T-helper 1 cell treated with Interleukin-12 subunit alpha and Interleukin-12 subunit beta and Interleukin-4 antibody, amounts not matched to agents 30 μg/mL and 1 μg/mL, for 36 hours (primary cell): ENCODE measurements around the gene NBEA.
"Not testable (repeated sequence)": the region's sequence is repeated elsewhere in the genome, so short reads cannot be mapped to it uniquely, and the experiment has no call there.

Experiments used
- H3K27ac Mint-ChIP-seq: one replicate; pipeline ENCODE4 v1.8.0; 2021; ENCODE audit warnings: mild to moderate bottlenecking, mixed read lengths
- H3K27me3 Mint-ChIP-seq: one replicate; pipeline ENCODE4 v1.8.0; 2021; ENCODE audit warnings: low read depth, mixed read lengths
- H3K36me3 Mint-ChIP-seq: one replicate; pipeline ENCODE4 v1.8.0; 2021; ENCODE audit warnings: low read depth, mixed read lengths
- H3K4me1 Mint-ChIP-seq: one replicate; pipeline ENCODE4 v1.8.0; 2021; ENCODE audit warnings: low read depth, mixed read lengths
- H3K4me3 Mint-ChIP-seq: one replicate; pipeline ENCODE4 v1.8.0; 2021; ENCODE audit warnings: mild to moderate bottlenecking, moderate library complexity, mixed read lengths
- H3K9me3 Mint-ChIP-seq: one replicate; pipeline ENCODE4 v1.8.0; 2021; ENCODE audit warnings: mixed read lengths

The NBEA gene

GRCh38 chr13:34939771-34940170, 2.3 kb upstream of the NBEA start:
- Mint-ChIP-seq H3K27ac (no peak overlapping the region), H3K4me3 (no peak overlapping the region), H3K27me3 (peaks cover 60% of the 10 kb centered on the region), H3K36me3 (peaks cover 3% of the 10 kb centered on the region), H3K4me1 (peaks cover 14% of the 10 kb centered on the region), H3K9me3 (no peaks in the 10 kb centered on the region)

GRCh38 chr13:34941436-34941834, 635 bp upstream of the NBEA start:
- Mint-ChIP-seq H3K4me1 (peaks cover 14% of the 10 kb centered on the region), H3K27me3 (peaks cover 65% of the 10 kb centered on the region), H3K27ac (no peak overlapping the region), H3K36me3 (peaks cover 3% of the 10 kb centered on the region), H3K9me3 (no peaks in the 10 kb centered on the region), H3K4me3 (peak overlapping the region; percentile 83)

- H3K9me3 Mint-ChIP-seq, result no peaks in the 10 kb centered on the region
- peaks cover 57% of the 10 kb centered on the region for H3K27me3 Mint-ChIP-seq
- H3K4me1 Mint-ChIP-seq, result peaks cover 14% of the 10 kb centered on the region
- no peak overlapping the region for H3K27ac Mint-ChIP-seq
- peaks cover 3% of the 10 kb centered on the region for H3K36me3 Mint-ChIP-seq
- H3K4me3 Mint-ChIP-seq, result peak overlapping the region; percentile 81
Measured at GRCh38 chr13:34942732-34943435, 814 bp downstream of the NBEA start.

- peaks cover 14% of the 10 kb centered on the region for H3K4me1 Mint-ChIP-seq
- peaks cover 55% of the 10 kb centered on the region for H3K27me3 Mint-ChIP-seq
- H3K9me3 Mint-ChIP-seq, result no peaks in the 10 kb centered on the region
- H3K36me3 Mint-ChIP-seq, result peaks cover 3% of the 10 kb centered on the region
- H3K4me3 Mint-ChIP-seq, result peak overlapping the region; percentile 81
- H3K27ac Mint-ChIP-seq, result no peak overlapping the region
Measured at GRCh38 chr13:34943436-34944273, 1.6 kb downstream of the NBEA start.

- peaks cover 51% of the 10 kb centered on the region for H3K27me3 Mint-ChIP-seq
- no peak overlapping the region for H3K27ac Mint-ChIP-seq
- H3K36me3 Mint-ChIP-seq, result peaks cover 3% of the 10 kb centered on the region
- H3K9me3 Mint-ChIP-seq, result no peaks in the 10 kb centered on the region
- no peak overlapping the region for H3K4me3 Mint-ChIP-seq
- H3K4me1 Mint-ChIP-seq, result peaks cover 14% of the 10 kb centered on the region
Measured at GRCh38 chr13:34944274-34944634, 2.2 kb downstream of the NBEA start.

- peaks cover 48% of the 10 kb centered on the region for H3K27me3 Mint-ChIP-seq
- H3K9me3 Mint-ChIP-seq, result no peaks in the 10 kb centered on the region
- H3K36me3 Mint-ChIP-seq, result peaks cover 3% of the 10 kb centered on the region
- H3K27ac Mint-ChIP-seq, result no peak overlapping the region
- no peak overlapping the region for H3K4me3 Mint-ChIP-seq
- peaks cover 14% of the 10 kb centered on the region for H3K4me1 Mint-ChIP-seq
Measured at GRCh38 chr13:34944751-34945150, 2.7 kb downstream of the NBEA start.

GRCh38 chr13:34951528-34951927, 9.5 kb downstream of the NBEA start:
- no peak overlapping the region for H3K4me3 Mint-ChIP-seq
- no peaks in the 10 kb centered on the region for H3K27me3 Mint-ChIP-seq
- no peaks in the 10 kb centered on the region for H3K36me3 Mint-ChIP-seq
- no peak overlapping the region for H3K27ac Mint-ChIP-seq
- H3K9me3 Mint-ChIP-seq, result no peaks in the 10 kb centered on the region
- H3K4me1 Mint-ChIP-seq, result no peaks in the 10 kb centered on the region

GRCh38 chr13:34959489-34959888, 17.4 kb downstream of the NBEA start:
- no peak overlapping the region for H3K4me3 Mint-ChIP-seq
- H3K27ac Mint-ChIP-seq, result no peak overlapping the region
- no peaks in the 10 kb centered on the region for H3K9me3 Mint-ChIP-seq
- no peaks in the 10 kb centered on the region for H3K27me3 Mint-ChIP-seq
- H3K4me1 Mint-ChIP-seq, result no peaks in the 10 kb centered on the region
- H3K36me3 Mint-ChIP-seq, result no peaks in the 10 kb centered on the region

- H3K27me3 Mint-ChIP-seq, result no peaks in the 10 kb centered on the region
- H3K4me3 Mint-ChIP-seq, result no peak overlapping the region
- H3K27ac Mint-ChIP-seq, result no peak overlapping the region
- no peaks in the 10 kb centered on the region for H3K9me3 Mint-ChIP-seq
- H3K36me3 Mint-ChIP-seq, result no peaks in the 10 kb centered on the region
- no peaks in the 10 kb centered on the region for H3K4me1 Mint-ChIP-seq
Measured at GRCh38 chr13:34964558-34964957, 22.5 kb downstream of the NBEA start.

GRCh38 chr13:34967851-34968562, 25.9 kb downstream of the NBEA start:
- Mint-ChIP-seq H3K36me3 (no peaks in the 10 kb centered on the region), H3K4me3 (no peak overlapping the region), H3K4me1 (no peaks in the 10 kb centered on the region), H3K9me3 (peaks cover 11% of the 10 kb centered on the region), H3K27me3 (no peaks in the 10 kb centered on the region), H3K27ac (no peak overlapping the region)

GRCh38 chr13:34969539-34969938, 27.5 kb downstream of the NBEA start:
- peaks cover 18% of the 10 kb centered on the region for H3K9me3 Mint-ChIP-seq

GRCh38 chr13:34970961-34971360, 28.9 kb downstream of the NBEA start:
- H3K4me1 Mint-ChIP-seq, result no peaks in the 10 kb centered on the region

More at GRCh38 chr13:34969539-34969938, 27.5 kb downstream of the NBEA start:
- not testable (repeated sequence) for H3K36me3 Mint-ChIP-seq, H3K4me1 Mint-ChIP-seq, H3K4me3 Mint-ChIP-seq, H3K27ac Mint-ChIP-seq, H3K27me3 Mint-ChIP-seq

GRCh38 chr13:34971473-34971872, 29.4 kb downstream of the NBEA start:
- Mint-ChIP-seq H3K9me3 (peaks cover 18% of the 10 kb centered on the region), H3K4me1 (no peaks in the 10 kb centered on the region), H3K4me3 (no peak overlapping the region), H3K27ac (no peak overlapping the region), H3K36me3 (no peaks in the 10 kb centered on the region), H3K27me3 (no peaks in the 10 kb centered on the region)

More at GRCh38 chr13:34970961-34971360, 28.9 kb downstream of the NBEA start:
- H3K4me3 Mint-ChIP-seq, result no peak overlapping the region
- H3K27me3 Mint-ChIP-seq, result no peaks in the 10 kb centered on the region
- H3K9me3 Mint-ChIP-seq, result peaks cover 18% of the 10 kb centered on the region
- no peaks in the 10 kb centered on the region for H3K36me3 Mint-ChIP-seq
- H3K27ac Mint-ChIP-seq, result no peak overlapping the region

GRCh38 chr13:34985199-34985598, 43.1 kb downstream of the NBEA start:
- H3K4me3 Mint-ChIP-seq, H3K27ac Mint-ChIP-seq, H3K27me3 Mint-ChIP-seq, H3K4me1 Mint-ChIP-seq, H3K36me3 Mint-ChIP-seq: not testable (repeated sequence)
- peaks cover 20% of the 10 kb centered on the region for H3K9me3 Mint-ChIP-seq
